ENCODE results near the gene PPP1R12B. TPM values are rescaled to one million over a fixed set of nuclear protein-coding genes. Genes with fewer than 3 reads are reported as not detected.
"Not testable (repeated sequence)": the region's sequence is repeated elsewhere in the genome, so short reads cannot be mapped to it uniquely, and the experiment has no call there.

The PPP1R12B gene
- total RNA-seq, 1 donor from 2014 or later: 44.9 TPM

- no peak overlapping the region for H3K27ac Mint-ChIP-seq
- H3K4me3 Mint-ChIP-seq (ENCODE audit: low read depth): no peak overlapping the region
- no peak for TF ChIP-seq CTCF (IDR thresholded peaks at IDR 0.05; ENCODE audit: unreplicated experiment)
- no peak for DNase-seq (ENCODE audit: low spot score, unreplicated experiment)
- peaks cover 37% of the 10 kb centered on the region for H3K27me3 Mint-ChIP-seq
- no peaks in the 10 kb centered on the region for H3K9me3 Mint-ChIP-seq (ENCODE audit: low read depth)
- no peaks in the 10 kb centered on the region for H3K36me3 Mint-ChIP-seq (ENCODE audit: insufficient read depth)
- no peaks in the 10 kb centered on the region for H3K4me1 Mint-ChIP-seq (ENCODE audit: low read depth)
Observed at GRCh38 chr1:202628646-202629215, 280.2 kb downstream of the PPP1R12B start.

GRCh38 chr1:202629257-202629811 is 280.8 kb downstream of the PPP1R12B start:
- not testable (repeated sequence) for H3K4me1 Mint-ChIP-seq (ENCODE audit: low read depth); H3K27ac Mint-ChIP-seq; DNase-seq (ENCODE audit: low spot score, unreplicated experiment); H3K9me3 Mint-ChIP-seq (ENCODE audit: low read depth); H3K4me3 Mint-ChIP-seq (ENCODE audit: low read depth); H3K36me3 Mint-ChIP-seq (ENCODE audit: insufficient read depth)
- H3K27me3 Mint-ChIP-seq: peaks cover 40% of the 10 kb centered on the region

GRCh38 chr1:202630096-202630495 is 281.6 kb downstream of the PPP1R12B start:
- H3K4me3 Mint-ChIP-seq (ENCODE audit: low read depth): not testable (repeated sequence)

GRCh38 chr1:202630541-202630940 is 282.0 kb downstream of the PPP1R12B start:
- H3K27ac Mint-ChIP-seq: no peak overlapping the region

More at GRCh38 chr1:202630096-202630495, 281.6 kb downstream of the PPP1R12B start:
- not testable (repeated sequence) for H3K36me3 Mint-ChIP-seq (ENCODE audit: insufficient read depth); DNase-seq (ENCODE audit: low spot score, unreplicated experiment); H3K27ac Mint-ChIP-seq; H3K9me3 Mint-ChIP-seq (ENCODE audit: low read depth); H3K4me1 Mint-ChIP-seq (ENCODE audit: low read depth)
- H3K27me3 Mint-ChIP-seq: peaks cover 45% of the 10 kb centered on the region

GRCh38 chr1:202631076-202631923 is 282.8 kb downstream of the PPP1R12B start:
- Mint-ChIP-seq H3K27me3 (peaks cover 51% of the 10 kb centered on the region), H3K4me1 (ENCODE audit: low read depth) (no peaks in the 10 kb centered on the region), H3K9me3 (ENCODE audit: low read depth) (no peaks in the 10 kb centered on the region), H3K27ac (no peak overlapping the region), H3K4me3 (ENCODE audit: low read depth) (no peak overlapping the region), H3K36me3 (ENCODE audit: insufficient read depth) (no peaks in the 10 kb centered on the region)
- TF ChIP-seq CTCF (IDR thresholded peaks at IDR 0.05; ENCODE audit: unreplicated experiment): no peak
- DNase-seq (ENCODE audit: low spot score, unreplicated experiment): no peak

More at GRCh38 chr1:202630541-202630940, 282.0 kb downstream of the PPP1R12B start:
- no peaks in the 10 kb centered on the region for H3K4me1 Mint-ChIP-seq (ENCODE audit: low read depth)
- no peak for DNase-seq (ENCODE audit: low spot score, unreplicated experiment)
- no peaks in the 10 kb centered on the region for H3K36me3 Mint-ChIP-seq (ENCODE audit: insufficient read depth)
- no peak for TF ChIP-seq CTCF (IDR thresholded peaks at IDR 0.05; ENCODE audit: unreplicated experiment)
- H3K27me3 Mint-ChIP-seq: peaks cover 49% of the 10 kb centered on the region
- H3K4me3 Mint-ChIP-seq (ENCODE audit: low read depth): no peak overlapping the region
- H3K9me3 Mint-ChIP-seq (ENCODE audit: low read depth): no peaks in the 10 kb centered on the region

GRCh38 chr1:202632241-202632640 is 283.7 kb downstream of the PPP1R12B start:
- no peaks in the 10 kb centered on the region for H3K36me3 Mint-ChIP-seq (ENCODE audit: insufficient read depth)
- TF ChIP-seq CTCF (IDR thresholded peaks at IDR 0.05; ENCODE audit: unreplicated experiment): no peak
- no peak overlapping the region for H3K4me3 Mint-ChIP-seq (ENCODE audit: low read depth)
- H3K27me3 Mint-ChIP-seq: peaks cover 51% of the 10 kb centered on the region
- H3K9me3 Mint-ChIP-seq (ENCODE audit: low read depth): no peaks in the 10 kb centered on the region
- peaks cover 1% of the 10 kb centered on the region for H3K4me1 Mint-ChIP-seq (ENCODE audit: low read depth)
- DNase-seq (ENCODE audit: low spot score, unreplicated experiment): no peak
- H3K27ac Mint-ChIP-seq: no peak overlapping the region

- not testable (repeated sequence) for H3K36me3 Mint-ChIP-seq (ENCODE audit: insufficient read depth); DNase-seq (ENCODE audit: low spot score, unreplicated experiment); H3K4me3 Mint-ChIP-seq (ENCODE audit: low read depth); H3K27ac Mint-ChIP-seq; H3K9me3 Mint-ChIP-seq (ENCODE audit: low read depth)
- peaks cover 24% of the 10 kb centered on the region for H3K4me1 Mint-ChIP-seq (ENCODE audit: low read depth)
- H3K27me3 Mint-ChIP-seq: peaks cover 51% of the 10 kb centered on the region
Observed at GRCh38 chr1:202636171-202636570, 287.7 kb downstream of the PPP1R12B start.

GRCh38 chr1:202637321-202638018 is 289.0 kb downstream of the PPP1R12B start:
- H3K27me3 Mint-ChIP-seq: peaks cover 55% of the 10 kb centered on the region

More at GRCh38 chr1:202637321-202638018, 289.0 kb downstream of the PPP1R12B start:
- not testable (repeated sequence) for H3K4me3 Mint-ChIP-seq (ENCODE audit: low read depth); H3K27ac Mint-ChIP-seq; H3K9me3 Mint-ChIP-seq (ENCODE audit: low read depth); DNase-seq (ENCODE audit: low spot score, unreplicated experiment); H3K36me3 Mint-ChIP-seq (ENCODE audit: insufficient read depth)
- peaks cover 24% of the 10 kb centered on the region for H3K4me1 Mint-ChIP-seq (ENCODE audit: low read depth)

Data from progenitor cell of endocrine pancreas (in vitro differentiated cells).